ENCODE measurements around the gene MIS18A.
"Not testable (repeated sequence)": the region's sequence is repeated elsewhere in the genome, so short reads cannot be mapped to it uniquely, and the experiment has no call there.

MIS18A gene

GRCh38 chr21:32303385-32303784 is 24.5 kb upstream of the MIS18A start:
- no peak for DNase-seq

DNA sequence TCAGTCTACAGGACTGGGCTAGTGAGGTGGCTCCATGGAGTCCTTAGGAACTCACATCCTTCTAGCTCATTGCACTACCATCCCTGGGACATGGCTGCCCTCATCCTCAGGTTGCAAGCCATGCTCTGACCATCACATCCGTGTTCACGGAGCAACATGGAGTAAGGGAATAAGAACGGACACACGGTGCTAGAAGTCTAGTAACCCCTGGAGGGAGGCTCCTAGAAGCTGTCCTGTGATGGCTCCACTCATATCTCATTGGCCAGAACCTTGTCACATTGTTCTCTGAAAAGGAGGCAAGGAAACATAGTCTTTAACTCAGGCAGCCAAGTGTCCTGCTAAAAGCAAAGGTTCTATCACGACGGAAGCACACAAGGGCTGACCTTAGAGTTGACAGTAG is 23.7 kb upstream of the MIS18A start:
- no peak for DNase-seq

- no peak for DNase-seq
Measured at GRCh38 chr21:32301596-32301995, 22.7 kb upstream of the MIS18A start.

GRCh38 chr21:32300117-32300681 is 21.4 kb upstream of the MIS18A start:
- DNase-seq = no peak

GRCh38 chr21:32299695-32300094 is 20.8 kb upstream of the MIS18A start:
- no peak for DNase-seq

DNA sequence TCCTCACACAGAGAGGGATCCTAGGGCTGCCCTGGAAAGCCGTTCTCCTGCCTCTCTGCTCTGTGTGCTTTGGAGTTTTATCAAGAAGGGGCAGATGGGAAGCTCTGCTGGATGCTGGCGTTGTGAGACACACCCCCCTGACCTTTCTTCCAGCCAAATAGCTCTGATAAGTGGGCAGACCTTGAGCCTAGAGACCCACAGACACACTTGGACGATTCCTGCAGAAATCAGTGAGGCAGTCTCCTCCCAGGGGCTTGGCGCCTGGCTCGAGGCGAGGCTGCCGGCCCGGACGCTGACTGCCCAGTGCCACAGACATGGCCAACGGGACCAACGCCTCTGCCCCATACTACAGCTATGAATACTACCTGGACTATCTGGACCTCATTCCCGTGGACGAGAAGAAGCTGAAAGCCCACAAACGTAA is 19.8 kb upstream of the MIS18A start, which contains the start of gene MRAP:
Gene MRAP (plus strand): TSS at position 198 of the 424 bp plus-strand sequence. CDS start 117 bp downstream, at position 315.
- no peak for DNase-seq

DNA sequence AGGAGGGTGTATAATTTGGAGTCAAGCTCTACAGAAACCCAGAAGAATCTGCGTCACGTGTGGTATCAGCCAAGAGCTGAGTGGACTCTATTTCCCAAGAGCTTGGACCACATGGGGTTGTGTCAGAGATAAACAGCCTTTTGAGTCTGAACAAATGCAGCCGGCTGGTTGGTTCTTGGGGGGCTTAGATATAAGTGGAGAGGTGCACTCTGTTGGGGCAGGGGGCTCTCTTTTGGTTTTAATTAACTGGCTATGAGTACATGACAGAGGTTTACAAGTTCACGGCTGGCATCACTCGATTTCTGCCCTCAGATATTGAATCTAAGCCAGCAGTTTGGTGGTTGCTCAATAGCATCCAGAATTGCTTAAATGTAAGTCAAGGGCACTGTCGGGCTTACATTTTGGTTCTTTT is 19.3 kb upstream of the MIS18A start:
- no peak for DNase-seq

- no peak for DNase-seq
Measured at GRCh38 chr21:32297449-32297848, 18.6 kb upstream of the MIS18A start.

- no peak for DNase-seq
Measured at GRCh38 chr21:32285476-32285875, 6.6 kb upstream of the MIS18A start.

DNA sequence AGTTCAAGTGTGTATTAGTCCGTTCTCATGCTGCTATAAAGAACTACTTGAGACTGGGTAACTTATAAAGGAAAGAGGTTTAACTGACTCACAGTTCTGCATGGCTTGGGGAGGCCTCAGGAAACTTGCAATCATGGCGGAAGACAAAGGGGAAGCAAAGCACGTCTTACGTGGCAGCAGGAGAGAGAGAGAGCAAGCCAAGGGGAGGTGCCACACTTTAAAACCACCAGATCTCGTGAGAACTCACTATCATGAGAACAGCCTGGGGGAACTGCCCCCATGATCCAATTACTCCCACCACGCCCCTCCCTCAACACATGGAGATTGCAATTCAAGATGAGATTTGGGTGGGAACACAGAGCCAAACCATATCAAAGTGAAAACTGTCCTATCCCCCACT is 4.1 kb upstream of the MIS18A start:
- no peak for DNase-seq

DNA sequence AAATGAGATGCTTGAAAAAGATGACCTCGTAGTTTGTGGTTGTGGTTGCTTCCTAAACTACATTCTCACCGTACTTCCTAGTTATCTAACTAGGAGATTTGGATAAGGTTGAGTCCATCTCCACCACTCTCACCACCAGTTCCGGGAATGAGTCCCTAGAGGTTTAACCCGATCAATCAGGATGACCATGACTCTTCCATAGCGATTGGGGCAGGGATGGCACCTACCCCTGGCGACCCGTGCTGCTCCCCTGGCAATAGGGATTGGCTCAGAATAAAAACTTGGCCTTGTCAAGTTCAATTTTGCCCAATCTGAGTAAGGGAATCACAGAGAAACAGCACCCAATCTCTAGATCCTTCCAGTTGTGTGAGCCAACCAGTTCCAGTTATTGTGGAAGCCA is 2.7 kb upstream of the MIS18A start:
- DNase-seq = no peak

DNA sequence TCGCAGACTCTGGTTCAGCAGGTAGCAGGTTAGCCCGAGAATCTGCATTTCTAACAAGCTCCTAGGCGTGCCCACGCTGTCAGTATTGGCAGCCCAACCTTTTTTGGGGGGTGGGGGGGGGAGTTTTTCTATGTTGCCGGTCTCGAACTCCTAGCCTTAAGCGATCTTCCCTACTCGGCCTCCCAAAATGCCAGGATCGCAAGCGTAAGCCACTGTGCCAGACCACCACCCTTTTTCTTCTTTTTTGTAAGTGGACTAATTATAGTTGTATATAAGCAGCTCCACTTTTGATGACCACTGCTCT is 480 bp upstream of the MIS18A start:
- DNase-seq = no peak

DNA sequence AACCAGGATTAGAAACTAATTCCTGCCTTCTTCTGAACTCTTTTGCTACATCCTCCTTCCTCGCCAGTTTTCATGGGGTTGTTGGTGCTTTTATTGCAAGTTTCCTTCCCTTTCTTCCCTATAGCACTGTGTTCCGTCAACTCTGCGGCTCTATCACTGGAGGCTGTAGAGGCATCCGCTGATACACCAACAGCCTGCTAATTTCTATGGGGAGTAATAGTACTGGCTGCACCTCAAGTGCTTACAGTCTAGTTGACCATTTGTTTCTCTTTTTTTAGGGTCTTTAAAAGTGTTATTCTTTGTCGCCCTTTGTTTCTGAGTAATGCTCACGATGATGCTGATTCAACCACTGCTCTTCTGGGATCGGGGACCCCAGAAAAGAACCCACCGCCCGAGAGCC is 746 bp downstream of the MIS18A start:
- no peak for DNase-seq

DNA sequence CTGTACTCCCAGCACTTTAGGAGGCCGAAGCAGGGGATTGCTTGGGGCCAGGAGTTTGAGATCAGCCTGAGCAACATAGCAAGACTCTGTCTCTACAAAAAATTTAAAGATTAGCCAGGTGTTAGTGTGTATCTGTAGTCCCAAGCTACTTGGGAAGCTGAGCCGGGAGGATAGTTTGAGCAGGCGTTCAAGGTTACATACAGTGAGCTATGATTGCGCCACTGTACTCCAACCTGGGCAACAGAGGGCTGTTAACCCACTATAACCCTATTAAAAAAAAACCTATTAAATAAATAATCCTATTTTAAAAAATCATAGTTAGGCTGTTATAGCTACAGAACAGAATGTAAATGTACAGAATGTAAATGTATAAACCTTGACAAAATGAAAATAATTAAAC is 2.2 kb downstream of the MIS18A start:
- no peak for DNase-seq

DNA sequence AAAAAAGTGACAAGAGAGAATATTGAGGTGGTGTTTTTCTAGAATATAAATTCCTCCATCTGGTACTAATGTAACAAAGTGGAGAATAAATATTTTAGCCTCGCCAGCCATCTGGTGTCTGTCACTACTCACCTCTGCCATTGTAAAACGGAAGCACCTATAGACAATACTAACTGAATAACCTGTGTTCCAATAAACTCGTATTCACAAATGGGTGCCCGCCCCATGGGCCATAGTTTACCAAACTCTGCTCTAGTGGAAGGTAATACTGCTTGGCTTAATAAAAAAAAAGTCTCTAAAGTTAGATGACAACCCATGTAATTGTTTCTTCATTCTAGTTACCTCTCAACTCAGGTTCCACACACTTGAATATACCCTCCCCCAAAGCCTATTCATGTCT is 8.1 kb downstream of the MIS18A start:
- no peak for DNase-seq

DNA sequence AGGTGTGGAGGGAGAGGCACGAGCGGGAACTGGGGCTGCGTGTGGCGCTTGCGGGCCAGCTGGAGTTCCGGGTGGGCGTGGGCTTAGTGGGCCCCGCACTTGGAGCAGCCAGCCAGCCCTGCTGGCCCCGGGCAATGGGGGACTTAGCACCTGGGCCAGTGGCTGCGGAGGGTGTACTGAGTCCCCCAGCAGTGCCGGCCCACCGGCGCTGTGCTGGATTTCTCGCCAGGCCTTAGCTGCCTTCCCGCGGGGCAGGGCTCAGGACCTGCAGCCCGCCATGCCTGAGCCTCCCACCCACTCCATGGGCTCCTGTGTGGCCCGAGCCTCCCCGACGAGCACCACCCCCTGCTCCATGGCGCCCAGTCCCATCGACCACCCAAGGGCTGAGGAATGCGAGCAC is 13.5 kb downstream of the MIS18A start:
- DNase-seq = not testable (repeated sequence)

DNA sequence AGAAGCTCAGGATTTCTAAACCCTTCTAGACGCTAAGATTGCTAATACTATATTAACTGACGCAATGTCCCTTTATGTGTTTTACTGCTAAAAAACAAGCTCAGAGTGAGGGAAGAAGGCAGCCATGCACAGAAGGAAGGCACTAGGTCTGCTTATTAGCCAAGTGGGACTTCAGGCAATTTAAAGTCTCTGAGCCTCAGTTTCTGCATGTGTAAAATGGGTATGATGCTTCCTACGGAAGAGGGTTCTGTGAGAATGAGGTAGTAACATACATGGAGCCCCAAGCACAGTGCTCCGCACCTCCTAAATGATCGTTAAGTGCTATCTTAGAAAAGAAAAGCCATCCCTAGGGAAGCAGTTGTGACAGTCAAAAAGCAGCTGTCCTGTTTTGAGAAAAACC is 16.9 kb downstream of the MIS18A start:
- DNase-seq = no peak

DNA sequence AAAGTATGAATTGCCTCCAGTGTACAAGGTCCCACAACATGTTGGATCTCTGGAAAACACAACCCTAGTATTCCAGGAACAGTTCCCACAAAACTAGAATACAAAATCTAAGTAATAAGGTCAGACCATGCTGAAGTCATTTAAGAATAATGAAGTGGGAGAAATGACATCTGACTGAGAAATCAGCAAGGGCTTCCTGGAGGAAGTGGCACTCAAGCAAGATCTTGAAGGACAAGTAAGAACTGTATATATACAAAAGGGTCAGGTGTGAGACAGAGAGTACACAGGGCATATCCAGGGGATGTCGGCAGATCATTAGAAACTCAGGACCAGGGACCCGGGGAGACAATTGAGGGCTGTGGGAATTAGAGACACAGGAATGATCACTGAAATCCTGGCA is 18.7 kb downstream of the MIS18A start:
- DNase-seq = no peak

GRCh38 chr21:32258786-32259048 is 20.1 kb downstream of the MIS18A start:
- DNase-seq = not testable (repeated sequence)

- peak; percentile 52 to 54 for DNase-seq
Measured at GRCh38 chr21:32257962-32258785, 20.7 kb downstream of the MIS18A start.

GRCh38 chr21:32256873-32257620 is 21.8 kb downstream of the MIS18A start:
- DNase-seq = no peak

GRCh38 chr21:32256251-32256650 is 22.6 kb downstream of the MIS18A start:
- no peak for DNase-seq

DNA sequence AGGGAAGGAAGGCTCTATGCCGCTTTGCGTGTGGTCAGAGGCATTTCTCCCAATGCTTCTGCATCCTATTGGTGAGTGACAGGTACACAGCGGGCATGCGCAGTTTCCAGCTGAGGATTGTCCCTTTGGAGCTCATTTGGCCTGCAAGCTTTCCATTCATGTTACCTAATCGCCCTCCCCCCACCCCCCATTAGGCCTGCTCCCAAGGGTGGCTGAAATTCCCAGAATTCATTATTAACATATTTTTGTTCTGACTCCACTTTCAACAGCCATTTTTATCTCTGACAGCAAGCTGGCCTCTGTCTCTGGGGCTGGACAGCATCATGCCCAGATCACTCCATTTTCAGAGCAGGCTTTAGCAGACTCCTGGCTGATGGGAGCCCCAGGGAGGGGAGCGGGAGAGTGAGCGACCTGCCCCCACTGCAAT is 25.6 kb downstream of the MIS18A start:
- DNase-seq = no peak

GRCh38 chr21:32252136-32252535 is 26.7 kb downstream of the MIS18A start:
- DNase-seq = no peak

Data from NCI-H187 (cell line).